ENCODE results near the gene P2RY8.
"Not testable (repeated sequence)": the region's sequence is repeated elsewhere in the genome, so short reads cannot be mapped to it uniquely, and the experiment has no call there.

The P2RY8 gene

DNA sequence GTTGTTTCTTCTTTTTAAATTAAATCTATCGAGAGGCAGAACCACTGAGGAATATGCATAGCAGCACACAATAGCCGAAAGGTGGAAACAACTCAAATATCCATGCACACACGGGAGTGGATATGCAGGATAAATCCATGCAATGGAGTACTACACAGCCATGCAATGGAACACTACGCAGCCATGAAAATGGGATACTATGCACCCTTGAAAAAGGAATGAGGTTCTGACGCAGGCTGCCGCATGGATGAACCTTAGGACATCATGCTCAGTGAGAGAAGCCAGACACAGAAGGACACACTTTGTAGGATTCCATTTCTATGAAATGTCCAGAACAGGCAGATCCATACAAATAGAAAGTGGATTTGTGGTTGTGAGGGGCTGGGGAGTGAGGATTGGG is 18.4 kb upstream of the P2RY8 start:
- CTCF ChIA-PET, result no interaction called here
- no peak for TF ChIP-seq CTCF (conservative IDR thresholded peaks at IDR 0.05; ENCODE audit: low read depth)
- DNase-seq (ENCODE audit: low spot score), result no peak
- POLR2A ChIA-PET (ENCODE audit: low non-redundant PET), result no interaction called here
- no peak overlapping the region for H3K27ac ChIP-seq

GRCh38 chrX:1554469-1555210 is 17.7 kb upstream of the P2RY8 start:
- CTCF ChIA-PET, result no interaction called here
- POLR2A ChIA-PET (ENCODE audit: low non-redundant PET), result no interaction called here
- DNase-seq (ENCODE audit: low spot score), result no peak
- TF ChIP-seq CTCF (conservative IDR thresholded peaks at IDR 0.05; ENCODE audit: low read depth), result no peak
- H3K27ac ChIP-seq, result no peak overlapping the region

DNA sequence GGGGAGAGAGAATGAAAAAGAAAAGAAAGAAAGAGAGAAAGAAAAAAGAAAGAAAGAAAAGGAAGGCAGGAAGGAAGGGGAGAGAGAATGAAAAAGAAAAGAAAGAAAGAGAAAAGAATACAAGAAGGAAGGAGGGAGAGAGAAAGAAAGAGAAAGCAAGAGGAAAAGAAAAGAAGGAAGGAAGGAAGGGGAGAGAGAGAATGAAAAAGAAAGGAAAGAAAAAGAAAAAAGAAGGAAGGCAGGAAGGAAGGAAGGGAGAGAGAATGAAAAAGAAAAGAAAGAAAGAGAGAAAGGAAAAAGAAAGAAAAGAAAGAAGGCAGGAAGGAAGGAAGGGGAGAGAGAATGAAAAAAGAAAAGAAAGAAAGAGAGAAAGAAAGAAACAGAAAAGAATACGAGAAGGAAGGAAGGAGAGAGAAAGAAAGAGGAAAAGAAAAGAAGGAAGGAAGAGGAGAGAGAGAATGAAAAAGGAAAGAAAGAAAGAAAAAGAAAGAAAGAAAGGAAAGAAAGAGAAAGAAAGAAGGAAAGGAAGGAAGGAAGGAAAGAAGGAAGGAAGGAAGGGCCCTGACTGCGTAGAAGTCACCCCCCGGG is 15.1 kb upstream of the P2RY8 start:
- ChIA-PET CTCF (no interaction called here), POLR2A (ENCODE audit: low non-redundant PET) (no interaction called here)
- no peak overlapping the region for H3K27ac ChIP-seq
- TF ChIP-seq CTCF (conservative IDR thresholded peaks at IDR 0.05; ENCODE audit: low read depth), result no peak
- no peak for DNase-seq (ENCODE audit: low spot score)

DNA sequence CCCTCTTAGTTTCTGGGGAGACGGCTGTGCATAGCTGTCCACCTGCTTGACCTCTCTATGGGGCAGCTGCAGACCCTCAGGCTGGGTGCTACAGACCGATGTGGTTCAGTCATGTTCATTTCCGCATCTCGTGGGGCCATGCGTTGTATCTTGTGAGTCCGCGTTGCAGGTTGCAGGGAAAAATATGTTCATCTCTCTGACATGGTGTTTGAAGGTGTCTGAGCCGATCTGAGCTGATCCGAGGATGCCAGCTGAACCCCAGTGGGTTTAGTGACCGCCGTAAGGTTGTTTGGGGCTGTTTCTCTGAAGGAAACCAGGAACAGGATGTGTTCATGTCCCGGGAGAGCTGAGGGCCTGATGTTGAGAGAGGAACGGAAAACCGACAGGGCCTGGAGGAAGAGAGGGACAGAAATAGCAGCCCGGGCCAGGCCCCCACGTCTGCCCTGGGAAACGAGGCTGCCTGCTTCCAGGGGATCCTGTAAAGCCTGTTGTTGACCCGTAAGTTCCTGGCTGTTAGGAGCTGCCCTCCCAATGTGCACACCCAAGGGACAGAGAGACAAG is 9.8 kb upstream of the P2RY8 start:
- TF ChIP-seq CTCF (conservative IDR thresholded peaks at IDR 0.05; ENCODE audit: low read depth), result no peak
- no peak overlapping the region for H3K27ac ChIP-seq
- DNase-seq (ENCODE audit: low spot score), result no peak
- ChIA-PET POLR2A (ENCODE audit: low non-redundant PET) (no interaction called here), CTCF (no interaction called here)

DNA sequence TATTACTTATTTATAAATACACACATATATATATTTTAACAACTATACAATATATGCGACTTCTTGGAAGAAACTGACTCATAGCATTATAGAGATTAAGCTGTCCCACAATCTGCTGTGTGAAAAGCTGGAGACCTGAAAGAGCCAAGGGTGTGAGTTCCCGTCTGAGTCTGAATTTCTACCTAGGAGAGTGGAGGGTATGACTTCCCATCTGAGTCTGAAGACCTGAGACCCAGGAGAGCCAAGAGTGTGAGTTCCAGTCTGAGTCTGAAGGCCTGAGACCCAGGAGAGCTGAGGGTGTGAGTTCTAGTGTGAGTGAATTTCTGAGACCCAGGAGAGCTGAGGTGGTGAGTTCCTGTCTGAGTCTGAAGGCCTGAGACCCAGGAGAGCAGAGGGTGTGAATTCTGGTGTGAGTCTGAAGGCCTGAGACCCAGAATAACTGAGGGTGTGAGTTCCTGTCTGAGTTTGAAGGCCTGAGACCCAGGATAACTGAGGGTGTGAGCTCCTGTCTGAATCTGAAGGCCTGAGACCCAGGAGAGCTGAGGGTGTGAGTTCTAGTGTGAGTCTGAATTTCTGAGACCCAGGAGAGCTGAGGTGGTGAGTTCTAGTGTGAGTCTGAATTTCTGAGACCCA is 8.9 kb upstream of the P2RY8 start:
- H3K27ac ChIP-seq, result no peak overlapping the region
- no peak for TF ChIP-seq CTCF (conservative IDR thresholded peaks at IDR 0.05; ENCODE audit: low read depth)
- DNase-seq (ENCODE audit: low spot score), result no peak
- CTCF ChIA-PET, result no interaction called here
- POLR2A ChIA-PET (ENCODE audit: low non-redundant PET), result no interaction called here

DNA sequence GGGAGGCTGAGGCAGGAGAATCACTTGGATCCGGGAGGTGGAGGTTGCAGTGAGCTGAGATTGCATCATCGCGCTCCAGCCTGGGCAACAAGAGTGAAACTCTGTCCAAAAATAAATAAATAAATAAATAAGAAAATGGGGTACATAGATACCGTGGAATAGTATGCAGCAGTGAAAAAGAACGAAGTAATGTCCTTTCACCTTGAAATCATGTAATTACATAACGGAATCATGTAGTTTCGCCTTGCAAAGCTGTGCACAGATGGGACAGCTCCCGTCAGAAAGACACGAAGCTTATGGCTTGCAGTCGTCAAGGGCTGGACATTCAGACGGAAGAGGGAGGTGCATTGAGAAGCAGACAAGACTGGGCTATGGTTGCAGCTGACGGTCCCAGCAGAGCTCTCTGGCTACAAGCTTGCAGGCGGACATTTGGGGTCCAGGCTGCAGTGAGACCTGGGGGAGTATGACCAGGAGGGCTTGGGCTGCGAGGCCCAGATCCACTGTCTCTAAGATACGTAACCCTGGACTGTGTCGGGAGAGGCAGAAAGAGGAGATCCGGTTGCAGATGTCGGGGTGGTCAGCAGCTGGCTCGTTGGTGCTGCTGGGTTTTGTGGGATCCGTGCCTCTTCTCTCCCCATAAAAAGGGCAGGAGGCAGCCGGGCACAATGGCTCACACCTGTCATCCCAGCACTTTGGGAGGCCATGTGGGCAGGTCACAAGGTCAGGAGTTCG is 6.2 kb upstream of the P2RY8 start:
- no peak for DNase-seq (ENCODE audit: low spot score)
- no peak overlapping the region for H3K27ac ChIP-seq
- POLR2A ChIA-PET (ENCODE audit: low non-redundant PET), result no interaction called here
- no peak for TF ChIP-seq CTCF (conservative IDR thresholded peaks at IDR 0.05; ENCODE audit: low read depth)
- CTCF ChIA-PET, result no interaction called here

DNA sequence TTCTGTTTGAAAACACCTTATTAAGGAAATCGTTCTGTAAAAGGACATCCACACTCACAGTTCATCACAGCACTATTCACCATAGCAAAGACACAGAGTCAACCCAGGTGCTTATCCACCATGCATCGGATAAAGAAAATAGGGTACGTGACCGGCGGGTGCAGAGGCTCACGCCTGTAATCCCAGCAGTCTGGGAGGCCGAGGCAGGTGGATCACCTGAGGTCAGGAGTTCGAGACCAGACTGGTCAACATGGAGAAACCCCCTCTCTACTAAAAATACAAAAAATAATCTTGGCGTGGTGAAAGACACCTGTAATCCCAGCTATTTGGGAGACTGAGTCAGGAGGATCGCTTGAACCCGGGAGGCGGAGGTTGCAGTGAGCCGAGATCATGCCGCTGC is 2.2 kb upstream of the P2RY8 start:
- CTCF ChIA-PET; DNase-seq (ENCODE audit: low spot score); H3K27ac ChIP-seq; POLR2A ChIA-PET (ENCODE audit: low non-redundant PET): not testable (repeated sequence)

DNA sequence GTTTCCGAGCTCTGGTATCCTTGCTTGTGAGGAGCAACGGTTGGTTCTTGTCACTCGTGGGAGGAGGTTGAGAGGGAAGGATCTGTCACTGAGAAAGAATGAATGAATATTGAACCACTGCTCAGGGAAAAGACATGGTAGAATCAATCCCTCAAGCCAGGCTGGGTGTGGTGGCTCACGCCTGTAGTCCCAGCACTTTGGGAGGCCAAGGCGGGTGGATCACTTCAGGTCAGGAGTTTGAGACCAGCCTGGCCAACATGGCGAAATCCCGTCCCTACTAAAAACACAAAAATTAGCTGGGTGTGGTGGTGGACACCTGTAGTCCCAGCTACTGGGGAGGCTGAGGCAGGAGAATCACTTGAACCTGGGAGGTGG is 718 bp upstream of the P2RY8 start:
- H3K27ac ChIP-seq; DNase-seq (ENCODE audit: low spot score); CTCF ChIA-PET; POLR2A ChIA-PET (ENCODE audit: low non-redundant PET): not testable (repeated sequence)

Measured in RWPE1 (cell line).